HFF-Myc (cell line): ENCODE results near the gene EMC8.
"Not testable (repeated sequence)": the region's sequence is repeated elsewhere in the genome, so short reads cannot be mapped to it uniquely, and the experiment has no call there.

Experiments used
- DNase-seq: peaks from one replicate; pipeline ENCODE4 v3.0.0-alpha.2; 2011; ENCODE audit warnings: low read depth; ENCODE audit errors: extremely low read depth
- H3K4me3 ChIP-seq: replicated peaks from 2 replicates; pipeline ENCODE4 v1.5.1; 2011; ENCODE audit warnings: low read depth, mild to moderate bottlenecking, control low read depth, low read length
- TF ChIP-seq, protein P1 (sequence below): IDR thresholded peaks from 2 replicates; pipeline ENCODE4 v1.5.1; 2012; ENCODE audit warnings: mild to moderate bottlenecking, low read depth, low read length, control low read depth; ENCODE audit errors: missing control alignments

EMC8 gene

DNA sequence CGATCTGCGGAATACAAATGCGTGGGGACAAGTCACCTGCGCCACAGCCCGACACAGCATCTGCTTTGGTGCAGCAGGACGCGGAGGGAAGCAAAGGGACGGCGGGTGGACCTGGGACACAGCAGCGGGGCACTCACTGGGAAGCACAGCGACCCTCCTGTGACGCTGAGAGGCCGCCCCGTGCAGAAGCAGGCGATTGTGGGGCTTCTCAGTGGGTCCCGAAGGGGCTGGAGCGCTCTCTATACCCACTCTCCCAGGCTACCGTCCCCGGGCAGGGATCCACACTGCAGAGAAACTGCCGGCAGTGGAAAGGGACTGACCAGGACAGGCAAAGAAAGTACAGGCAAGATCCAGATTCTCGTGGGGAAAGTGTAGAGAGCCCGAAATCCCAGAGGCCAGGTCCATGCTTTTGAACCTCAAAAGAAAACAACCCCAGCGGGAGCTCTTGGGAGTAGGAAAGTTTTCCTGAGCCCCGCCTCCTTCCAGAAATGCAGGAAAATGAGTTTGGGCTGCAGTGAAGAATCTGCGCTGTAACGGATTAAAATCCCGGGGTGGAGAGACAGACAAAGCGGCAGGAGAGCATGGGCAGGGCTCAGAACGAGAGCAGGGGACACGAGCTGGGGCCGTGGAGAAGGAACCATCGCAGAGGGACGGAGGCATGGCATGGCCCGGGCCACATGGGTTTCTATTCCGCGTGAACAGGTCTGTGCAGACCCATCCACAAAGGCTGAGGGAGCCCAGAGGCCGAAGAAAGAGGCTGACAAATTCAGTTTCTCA is 12.9 kb upstream of the EMC8 start:
- TF ChIP-seq, protein P1, sequence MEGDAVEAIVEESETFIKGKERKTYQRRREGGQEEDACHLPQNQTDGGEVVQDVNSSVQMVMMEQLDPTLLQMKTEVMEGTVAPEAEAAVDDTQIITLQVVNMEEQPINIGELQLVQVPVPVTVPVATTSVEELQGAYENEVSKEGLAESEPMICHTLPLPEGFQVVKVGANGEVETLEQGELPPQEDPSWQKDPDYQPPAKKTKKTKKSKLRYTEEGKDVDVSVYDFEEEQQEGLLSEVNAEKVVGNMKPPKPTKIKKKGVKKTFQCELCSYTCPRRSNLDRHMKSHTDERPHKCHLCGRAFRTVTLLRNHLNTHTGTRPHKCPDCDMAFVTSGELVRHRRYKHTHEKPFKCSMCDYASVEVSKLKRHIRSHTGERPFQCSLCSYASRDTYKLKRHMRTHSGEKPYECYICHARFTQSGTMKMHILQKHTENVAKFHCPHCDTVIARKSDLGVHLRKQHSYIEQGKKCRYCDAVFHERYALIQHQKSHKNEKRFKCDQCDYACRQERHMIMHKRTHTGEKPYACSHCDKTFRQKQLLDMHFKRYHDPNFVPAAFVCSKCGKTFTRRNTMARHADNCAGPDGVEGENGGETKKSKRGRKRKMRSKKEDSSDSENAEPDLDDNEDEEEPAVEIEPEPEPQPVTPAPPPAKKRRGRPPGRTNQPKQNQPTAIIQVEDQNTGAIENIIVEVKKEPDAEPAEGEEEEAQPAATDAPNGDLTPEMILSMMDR: no peak
- H3K4me3 ChIP-seq: no peak overlapping the region
- no peak for DNase-seq

DNA sequence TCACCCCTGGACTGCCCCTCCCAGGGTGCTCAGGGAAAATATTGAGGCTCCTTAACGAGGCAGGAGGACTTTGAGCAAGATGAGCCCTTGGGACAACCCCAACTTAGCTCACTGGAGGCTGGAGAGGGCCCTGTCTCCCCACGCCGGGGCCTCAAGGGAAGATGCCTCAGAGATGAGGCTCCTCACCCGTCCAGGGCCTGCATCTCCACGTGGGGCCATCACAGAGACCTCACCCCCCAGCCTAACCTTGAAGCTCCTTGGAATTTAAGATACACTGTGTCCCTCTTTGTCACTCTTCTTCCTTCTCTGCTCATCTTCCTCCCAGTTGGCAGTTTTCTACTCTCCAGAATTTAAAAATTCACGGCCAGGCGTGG is 11.4 kb upstream of the EMC8 start:
- DNase-seq: no peak
- TF ChIP-seq, protein P1: no peak
- H3K4me3 ChIP-seq: no peak overlapping the region

- no peak for DNase-seq
- no peak overlapping the region for H3K4me3 ChIP-seq
- TF ChIP-seq, protein P1: no peak
Measured at GRCh38 chr16:85810097-85810741, 10.9 kb upstream of the EMC8 start.

DNA sequence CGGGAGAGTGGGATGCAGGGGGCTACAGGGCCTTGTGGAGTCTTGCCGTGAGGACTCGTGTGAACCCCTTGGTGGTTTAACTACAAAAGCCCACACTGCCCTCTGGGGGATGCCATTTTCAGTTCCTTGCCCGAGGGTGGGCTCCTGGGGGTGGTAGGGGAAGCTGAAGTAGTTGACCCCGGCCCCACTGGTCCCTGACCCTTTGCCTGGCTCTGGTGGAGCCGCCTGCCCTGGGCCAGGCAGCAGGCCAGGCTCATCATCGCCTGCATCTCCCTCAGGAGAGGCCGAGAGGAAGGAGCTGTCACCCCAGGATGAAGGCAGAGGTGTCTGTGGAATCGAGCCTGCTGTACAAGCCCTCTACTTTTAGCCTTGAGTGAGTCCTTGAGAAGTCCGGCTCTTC is 10.3 kb upstream of the EMC8 start:
- no peak overlapping the region for H3K4me3 ChIP-seq
- no peak for DNase-seq
- TF ChIP-seq, protein P1: no peak

- TF ChIP-seq, protein P1: no peak
- no peak for DNase-seq
Measured at GRCh38 chr16:85808926-85809325, 9.6 kb upstream of the EMC8 start.

DNA sequence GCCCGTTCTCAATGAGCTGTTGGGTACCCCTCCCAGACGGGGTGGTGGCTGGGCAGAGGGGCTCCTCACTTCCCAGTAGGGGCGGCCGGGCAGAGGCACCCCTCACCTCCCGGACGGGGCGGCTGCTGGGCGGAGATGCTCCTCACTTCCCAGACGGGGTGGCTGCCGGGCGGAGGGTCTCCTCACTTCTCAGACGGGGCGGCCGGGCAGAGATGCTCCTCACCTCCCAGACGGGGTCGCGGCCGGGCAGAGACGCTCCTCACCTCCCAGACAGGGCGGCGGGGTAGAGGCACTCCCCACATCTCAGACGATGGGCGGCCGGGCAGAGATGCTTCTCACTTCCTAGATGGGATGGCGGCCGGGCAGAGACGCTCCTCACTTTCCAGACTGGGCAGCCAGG is 8.8 kb upstream of the EMC8 start:
- DNase-seq, H3K4me3 ChIP-seq: not testable (repeated sequence)

More at GRCh38 chr16:85808926-85809325, 9.6 kb upstream of the EMC8 start:
- H3K4me3 ChIP-seq: no peak overlapping the region

DNA sequence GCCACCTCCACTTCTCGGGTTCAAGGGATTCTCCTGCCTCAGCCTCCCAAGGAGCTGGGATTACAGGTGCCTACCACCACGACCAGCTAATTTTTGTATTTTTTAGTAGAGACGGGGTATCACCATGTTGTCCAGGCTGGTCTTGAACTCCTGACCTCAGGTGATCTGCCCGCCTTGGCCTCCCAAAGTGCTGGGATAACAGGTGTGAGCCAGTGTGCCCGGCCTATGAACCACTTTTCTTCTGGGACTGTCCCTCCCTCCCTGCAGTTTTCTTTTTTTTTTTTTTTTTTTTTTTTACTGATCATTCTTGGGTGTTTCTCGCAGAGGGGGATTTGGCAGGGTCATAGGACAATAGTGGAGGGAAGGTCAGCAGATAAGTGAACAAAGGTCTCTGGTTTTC is 8.0 kb upstream of the EMC8 start:
- DNase-seq, H3K4me3 ChIP-seq: not testable (repeated sequence)

- TF ChIP-seq, protein P1: no peak
- no peak for DNase-seq
- H3K4me3 ChIP-seq: no peak overlapping the region
Measured at GRCh38 chr16:85806539-85806938, 7.2 kb upstream of the EMC8 start.
